ENCODE measurements around the gene DACT2.

GRCh38 chr6:168284187-168284586 is 35.4 kb downstream of the DACT2 start:
- TF ChIP-seq FOXK2 (IDR thresholded peaks at IDR 0.05) (no peak), BHLHE40 (IDR thresholded peaks at IDR 0.05; ENCODE audit: borderline replicate concordance) (no peak), FOXM1 (IDR thresholded peaks at IDR 0.05; ENCODE audit: borderline replicate concordance) (no peak), ELF4 (IDR thresholded peaks at IDR 0.05) (no peak), L3MBTL2 (conservative IDR thresholded peaks at IDR 0.05) (no peak), FOXA1 (IDR thresholded peaks at IDR 0.05) (no peak), SUZ12 (IDR thresholded peaks at IDR 0.05) (no peak), ARNT (IDR thresholded peaks at IDR 0.05) (no peak), SP1 (IDR thresholded peaks at IDR 0.05) (no peak), HDGF (IDR thresholded peaks at IDR 0.05; ENCODE audit: borderline replicate concordance) (no peak)
